WTC11 (cell line): ENCODE data around the gene MEIS2. TPM values are rescaled to one million over a fixed set of nuclear protein-coding genes. Genes with fewer than 3 reads are reported as not detected.

Experiments
- ATAC-seq: fragments of 200-7000 bp; cut with Tn5 transposase; 2 replicates; pipeline ENCODE4 v1.10.0; 2021; ENCODE audit warnings: mild to moderate bottlenecking, moderate library complexity
- CTCF ChIA-PET: fragments of 300-600 bp; sonication (Branson Sonifier 250); formaldehyde crosslinking; loops from one replicate; lab custom pipeline; 2021; ENCODE audit warnings: antibody characterized with exemption; lab: Charles Lee
- POLR2A ChIA-PET: fragments of 350-600 bp; sonication (Branson Sonifier 250); formaldehyde crosslinking; loops from one replicate; lab custom pipeline; 2021; ENCODE audit warnings: antibody characterized with exemption; lab: Charles Lee
- DNase-seq: peaks from one replicate; pipeline ENCODE4 v3.0.0; 2021; ENCODE audit warnings: low spot score
- H3K27ac Mint-ChIP-seq: 2 replicates; pipeline ENCODE4 v1.8.0; 2021; ENCODE audit warnings: mixed read lengths
- H3K27me3 Mint-ChIP-seq: 2 replicates; pipeline ENCODE4 v1.8.0; 2021; ENCODE audit warnings: low read depth, mild to moderate bottlenecking, moderate library complexity, mixed read lengths
- H3K36me3 Mint-ChIP-seq: 2 replicates; pipeline ENCODE4 v1.8.0; 2021; ENCODE audit warnings: mixed read lengths
- H3K4me1 Mint-ChIP-seq: 2 replicates; pipeline ENCODE4 v1.8.0; 2022; ENCODE audit warnings: mixed read lengths
- H3K4me3 Mint-ChIP-seq: 2 replicates; pipeline ENCODE4 v1.8.0; 2021; ENCODE audit warnings: mild to moderate bottlenecking, moderate library complexity, mixed read lengths
- H3K9me3 Mint-ChIP-seq: 2 replicates; pipeline ENCODE4 v1.8.0; 2021; ENCODE audit warnings: mixed read lengths
- ATF2 ChIP-seq: sonication (generic); formaldehyde crosslinking; IDR thresholded peaks from 2 replicates; pipeline ENCODE4 v1.8.1; 2022; ENCODE audit warnings: low read depth, missing genetic modification reagents, borderline replicate concordance
- CBFB ChIP-seq: sonication (generic); formaldehyde crosslinking; IDR thresholded peaks from 2 replicates; pipeline ENCODE4 v1.8.1; 2022; ENCODE audit warnings: mild to moderate bottlenecking, low read depth, missing genetic modification reagents
- CDX4 ChIP-seq: fragments of 250-450 bp; sonication (Bioruptor Pico); IDR thresholded peaks from 2 replicates; pipeline ENCODE4 v1.9.0; 2021; ENCODE audit warnings: moderate library complexity, mild to moderate bottlenecking, inconsistent platforms, borderline replicate concordance
- CREB1 ChIP-seq: sonication (generic); formaldehyde crosslinking; IDR thresholded peaks from 2 replicates; pipeline ENCODE4 v1.8.0; 2023; ENCODE audit warnings: mild to moderate bottlenecking, missing genetic modification reagents
- E2F1 ChIP-seq: sonication (generic); formaldehyde crosslinking; IDR thresholded peaks from 2 replicates; pipeline ENCODE4 v1.8.0; 2022; ENCODE audit warnings: mild to moderate bottlenecking, missing genetic modification reagents
- E2F4 ChIP-seq: sonication (generic); formaldehyde crosslinking; IDR thresholded peaks from 2 replicates; pipeline ENCODE4 v1.8.1; 2022; ENCODE audit warnings: low read depth, mild to moderate bottlenecking, moderate library complexity, missing genetic modification reagents, borderline replicate concordance
- ESRRA ChIP-seq: sonication (generic); formaldehyde crosslinking; IDR thresholded peaks from 2 replicates; pipeline ENCODE4 v1.8.1; 2022; ENCODE audit warnings: mild to moderate bottlenecking, missing genetic modification reagents, borderline replicate concordance
- GTF2I ChIP-seq: fragments of 250-450 bp; sonication (Bioruptor Pico); conservative IDR thresholded peaks from 2 replicates; pipeline ENCODE4 v1.4.0; 2021; ENCODE audit warnings: mild to moderate bottlenecking
- HMGA2 ChIP-seq: fragments of 250-450 bp; sonication (Bioruptor Pico); IDR thresholded peaks from 2 replicates; pipeline ENCODE4 v1.4.0; 2021; ENCODE audit warnings: mild to moderate bottlenecking, moderate library complexity
- MXD4 ChIP-seq: fragments of 250-450 bp; sonication (Bioruptor Pico); IDR thresholded peaks from 2 replicates; pipeline ENCODE4 v1.8.0; 2021; ENCODE audit warnings: mild to moderate bottlenecking, moderate library complexity, borderline replicate concordance
- PREB ChIP-seq: sonication (generic); formaldehyde crosslinking; IDR thresholded peaks from 2 replicates; pipeline ENCODE4 v1.8.1; 2022; ENCODE audit warnings: mild to moderate bottlenecking, missing genetic modification reagents, moderate library complexity, borderline replicate concordance
- RELA ChIP-seq: sonication (generic); formaldehyde crosslinking; IDR thresholded peaks from 2 replicates; pipeline ENCODE4 v1.8.1; 2022; ENCODE audit warnings: missing genetic modification reagents, mild to moderate bottlenecking, borderline replicate concordance
- TP53 ChIP-seq: sonication (generic); formaldehyde crosslinking; IDR thresholded peaks from 2 replicates; pipeline ENCODE4 v1.8.1; 2023; ENCODE audit warnings: mild to moderate bottlenecking, missing genetic modification reagents
- ZBTB21 ChIP-seq: sonication (generic); formaldehyde crosslinking; IDR thresholded peaks from 2 replicates; pipeline ENCODE4 v1.8.1; 2023; ENCODE audit warnings: mild to moderate bottlenecking, missing genetic modification reagents, borderline replicate concordance
- ZNF281 ChIP-seq: sonication (generic); formaldehyde crosslinking; IDR thresholded peaks from 2 replicates; pipeline ENCODE4 v1.8.0; 2023; ENCODE audit warnings: mild to moderate bottlenecking, missing genetic modification reagents
- ZNF423 ChIP-seq: fragments of 250-450 bp; sonication (Bioruptor Pico); IDR thresholded peaks from 2 replicates; pipeline ENCODE4 v2.1.2; 2022; ENCODE audit warnings: mild to moderate bottlenecking, moderate library complexity
- ZNF425 ChIP-seq: fragments of 250-450 bp; sonication (Bioruptor Pico); conservative IDR thresholded peaks from 2 replicates; pipeline ENCODE4 v1.9.0; 2021; ENCODE audit warnings: mild to moderate bottlenecking
- ZSCAN18 ChIP-seq: fragments of 250-450 bp; sonication (Bioruptor Pico); IDR thresholded peaks from 2 replicates; pipeline ENCODE4 v2.1.2; 2022; ENCODE audit warnings: mild to moderate bottlenecking, moderate library complexity
- total RNA-seq: library from RNA; stranded (reverse); gene quantifications from 3 replicates; pipeline ENCODE4 v1.2.3, GENCODE V29; 2021

MEIS2 gene
- total RNA-seq, 1 experiment from 2014 or later, result 0.57 TPM

- no peak overlapping the region for H3K4me3 Mint-ChIP-seq
- peaks cover 3% of the 10 kb centered on the region; the same call in 1 of the 2 replicates for H3K4me1 Mint-ChIP-seq
- ChIA-PET CTCF (interaction anchor here (0.6 kb wide), 1 partner anchor 10 kb away, joined by 3 read pairs; no protein-coding TSS in a partner anchor), POLR2A (no interaction called here)
- no peaks in the 10 kb centered on the region for H3K27me3 Mint-ChIP-seq
- no peak for ATAC-seq
- no peaks in the 10 kb centered on the region for H3K36me3 Mint-ChIP-seq
- TF ChIP-seq ZNF425 (CRISPR knock-in tag), result no peak
- no peak for TF ChIP-seq PREB
- no peak for TF ChIP-seq ATF2 (CRISPR knock-in tag)
- TF ChIP-seq CDX4 (CRISPR knock-in tag), result no peak
- TF ChIP-seq ZBTB21, result no peak
- TF ChIP-seq ZSCAN18 (CRISPR knock-in tag), result no peak
- TF ChIP-seq ZNF281 (CRISPR knock-in tag), result no peak
- no peak for TF ChIP-seq CREB1
- no peak for TF ChIP-seq CBFB (CRISPR knock-in tag)
- no peak for TF ChIP-seq RELA (CRISPR knock-in tag)
- no peak for TF ChIP-seq E2F4
- no peak for TF ChIP-seq ZNF423 (CRISPR knock-in tag)
- TF ChIP-seq ESRRA, result no peak
- TF ChIP-seq MXD4 (CRISPR knock-in tag), result no peak
- no peak for TF ChIP-seq TP53 (CRISPR knock-in tag)
- TF ChIP-seq GTF2I (CRISPR knock-in tag), result no peak
- TF ChIP-seq HMGA2 (CRISPR knock-in tag), result no peak
- TF ChIP-seq E2F1 (CRISPR knock-in tag), result no peak
- no peak overlapping the region for H3K27ac Mint-ChIP-seq
- no peak for DNase-seq
- no peaks in the 10 kb centered on the region for H3K9me3 Mint-ChIP-seq
Measured at GRCh38 chr15:36921484-36922091, 178.8 kb downstream of the MEIS2 start.
